ENCODE measurements around the gene FGF1.

- TF ChIP-seq CTCF (IDR thresholded peaks at IDR 0.05) (no peak), POLR2A (IDR thresholded peaks at IDR 0.05) (no peak)
Measured at GRCh38 chr5:142585451-142585850, 100.4 kb downstream of the FGF1 start.
